Activated naive CD4-positive, alpha-beta T cell treated with anti-CD3 and anti-CD28 coated beads, Interleukin-2, amount 50 U/mL, for 16 hours (primary cell): ENCODE data around the gene SLC7A5.
"Not testable (repeated sequence)": the region's sequence is repeated elsewhere in the genome, so short reads cannot be mapped to it uniquely, and the experiment has no call there.

Source experiments
- DNase-seq: peaks from one replicate; pipeline ENCODE4 v3.0.0-alpha.2; 2020

The SLC7A5 gene

GRCh38 chr16:87887931-87888330 is 18.6 kb upstream of the SLC7A5 start:
- DNase-seq, result not testable (repeated sequence)

GRCh38 chr16:87885371-87885967 is 16.2 kb upstream of the SLC7A5 start:
- not testable (repeated sequence) for DNase-seq

GRCh38 chr16:87882436-87883019 is 13.2 kb upstream of the SLC7A5 start:
- DNase-seq, result no peak

- DNase-seq, result no peak
Measured at GRCh38 chr16:87881324-87882200, 12.3 kb upstream of the SLC7A5 start.

GRCh38 chr16:87880117-87880696 is 10.9 kb upstream of the SLC7A5 start:
- DNase-seq, result no peak

- DNase-seq, result not testable (repeated sequence)
Measured at GRCh38 chr16:87879411-87880013, 10.2 kb upstream of the SLC7A5 start.

GRCh38 chr16:87878704-87879103 is 9.4 kb upstream of the SLC7A5 start:
- DNase-seq, result no peak

GRCh38 chr16:87877942-87878507 is 8.7 kb upstream of the SLC7A5 start:
- DNase-seq, result peak; percentile 44

GRCh38 chr16:87874639-87875427 is 5.5 kb upstream of the SLC7A5 start:
- peak; percentile 87 for DNase-seq

GRCh38 chr16:87870418-87871291 is 1.3 kb upstream of the SLC7A5 start:
- not testable (repeated sequence) for DNase-seq

GRCh38 chr16:87869879-87870417 is 641 bp upstream of the SLC7A5 start:
- DNase-seq, result not testable (repeated sequence)

- DNase-seq, result peak; percentile 83
Measured at GRCh38 chr16:87868254-87869029, 865 bp downstream of the SLC7A5 start.

- DNase-seq, result peak; percentile 54
Measured at GRCh38 chr16:87865902-87866555, 3.3 kb downstream of the SLC7A5 start.

GRCh38 chr16:87864331-87864989 is 4.8 kb downstream of the SLC7A5 start:
- DNase-seq, result no peak

- DNase-seq, result not testable (repeated sequence)
Measured at GRCh38 chr16:87863327-87863635, 6.0 kb downstream of the SLC7A5 start.

GRCh38 chr16:87862597-87863326 is 6.5 kb downstream of the SLC7A5 start:
- DNase-seq, result not testable (repeated sequence)

GRCh38 chr16:87861300-87862099 is 7.8 kb downstream of the SLC7A5 start:
- not testable (repeated sequence) for DNase-seq
